ENCODE data around the gene FBXL2. TPM values are rescaled to one million over a fixed set of nuclear protein-coding genes. Genes with fewer than 3 reads are reported as not detected.
A peak's percentile ranks its signal among the peaks of the same experiment; 100 is the strongest.

FBXL2 gene
- total RNA-seq, 1 donor = 9.7 TPM

DNA sequence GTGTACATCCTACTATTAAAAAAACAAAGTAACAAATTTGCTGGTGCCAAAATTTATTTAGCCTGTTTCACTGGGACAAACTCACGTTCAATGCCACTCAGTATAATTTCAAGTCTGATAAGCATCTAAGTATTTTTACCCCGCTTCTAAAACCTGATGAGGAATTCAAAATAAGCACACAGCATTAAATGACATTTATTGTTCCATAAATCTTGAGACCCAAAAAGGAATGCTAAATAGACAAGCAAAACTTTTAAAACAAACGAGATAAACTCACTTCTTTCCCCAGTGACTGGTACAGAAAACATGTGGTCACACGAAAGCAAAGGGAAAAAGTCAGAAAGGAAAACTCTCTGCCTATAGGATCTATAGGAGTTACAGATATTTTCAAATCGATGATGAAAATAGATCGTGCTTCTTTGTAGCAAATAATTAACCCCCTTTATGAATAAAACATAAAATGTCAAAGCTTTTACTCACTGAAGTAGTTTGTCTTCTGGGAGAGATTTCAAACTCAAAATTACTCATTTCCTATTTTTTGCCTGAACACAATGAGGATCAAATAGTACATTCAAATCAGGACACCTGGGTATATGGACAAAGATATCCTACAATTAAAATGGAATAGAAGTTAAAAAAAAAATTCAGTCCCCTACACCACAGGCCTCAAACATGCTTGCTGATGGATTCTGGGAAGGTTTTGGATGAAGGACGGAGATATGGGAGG is 111.3 kb downstream of the FBXL2 start:
- no peak for TF ChIP-seq CTCF (IDR thresholded peaks at IDR 0.05; ENCODE audit: insufficient read depth, low read length)
- no peak for DNase-seq (ENCODE audit: low read depth)
- no peak overlapping the region for H3K4me3 ChIP-seq (ENCODE audit: low read depth, low read length)

DNA sequence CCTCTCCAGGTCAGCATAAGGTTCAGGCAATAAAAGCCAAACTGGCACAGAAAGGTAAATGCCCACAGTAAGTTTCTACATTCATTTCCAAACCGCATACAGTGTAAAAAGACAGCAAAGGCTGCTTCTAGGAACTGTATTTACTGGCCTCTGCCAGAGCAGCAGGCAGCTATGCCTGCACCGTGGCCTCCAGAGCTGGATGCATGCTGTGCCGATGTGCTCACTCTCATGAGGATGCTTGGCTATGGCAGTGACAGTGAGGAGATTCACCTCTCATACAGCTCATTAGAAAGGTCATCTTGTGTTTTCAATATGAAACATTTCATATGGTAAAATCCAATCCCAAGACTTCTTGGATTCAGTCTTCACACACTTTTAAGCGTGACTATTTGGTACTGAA is 112.7 kb downstream of the FBXL2 start:
- no peak for DNase-seq (ENCODE audit: low read depth)
- H3K4me3 ChIP-seq (ENCODE audit: low read depth, low read length) = no peak overlapping the region
- TF ChIP-seq CTCF (IDR thresholded peaks at IDR 0.05; ENCODE audit: insufficient read depth, low read length) = no peak

DNA sequence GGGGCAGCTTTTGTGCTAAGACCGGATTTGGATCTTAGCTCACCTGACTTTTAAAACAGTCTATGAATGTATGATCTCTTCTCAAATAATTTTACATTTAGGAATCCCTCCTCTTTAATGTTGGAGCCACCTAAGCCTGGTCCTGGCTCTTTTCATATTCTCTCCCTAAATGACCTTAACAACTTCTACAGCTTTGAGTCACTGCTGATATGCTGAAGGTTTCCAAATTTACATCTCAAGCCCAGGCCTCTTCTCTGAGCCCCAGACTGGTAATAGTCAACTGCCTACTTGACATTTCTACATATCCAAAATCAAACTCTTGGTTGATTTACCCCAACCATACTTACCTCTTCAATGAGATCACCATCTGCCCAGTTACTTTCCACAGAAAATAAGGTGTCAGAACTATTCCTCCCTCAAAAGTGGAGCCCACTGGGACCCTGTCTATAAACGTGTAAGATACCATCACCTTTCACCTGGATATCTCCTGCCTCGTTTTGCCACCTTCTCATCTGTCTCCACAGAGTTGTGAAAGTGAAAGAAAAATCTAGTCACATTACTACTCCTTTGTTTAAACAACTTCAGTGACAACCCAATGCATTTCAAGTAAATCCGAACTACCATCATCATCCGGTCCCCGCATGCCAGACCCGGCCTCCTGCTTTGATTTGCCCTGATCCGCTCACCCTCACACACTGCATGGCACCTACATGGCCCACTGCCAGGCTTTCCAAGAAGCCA is 114.2 kb downstream of the FBXL2 start:
- TF ChIP-seq CTCF (IDR thresholded peaks at IDR 0.05; ENCODE audit: insufficient read depth, low read length) = no peak
- no peak for DNase-seq (ENCODE audit: low read depth)
- no peak overlapping the region for H3K4me3 ChIP-seq (ENCODE audit: low read depth, low read length)

DNA sequence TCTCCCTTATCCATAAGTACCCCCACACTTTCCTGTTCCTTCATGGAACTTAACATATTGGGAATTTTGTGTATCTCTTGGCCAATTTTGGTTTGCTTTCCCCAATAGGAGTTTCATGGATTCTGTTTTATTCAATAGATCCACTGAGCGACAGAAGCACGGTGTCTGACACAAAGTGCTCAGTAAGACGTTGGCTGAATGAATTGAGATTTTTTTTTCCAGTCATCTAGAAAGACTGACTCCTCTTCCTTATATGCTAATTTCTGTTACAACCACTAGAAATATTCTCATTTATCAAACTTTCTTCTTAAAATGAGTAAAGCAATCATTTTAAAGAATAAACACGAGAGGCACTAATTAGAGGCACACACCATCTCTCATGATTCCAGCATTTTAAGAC is 114.9 kb downstream of the FBXL2 start:
- no peak for TF ChIP-seq CTCF (IDR thresholded peaks at IDR 0.05; ENCODE audit: insufficient read depth, low read length)
- H3K4me3 ChIP-seq (ENCODE audit: low read depth, low read length) = no peak overlapping the region
- no peak for DNase-seq (ENCODE audit: low read depth)

GRCh38 chr3:33392703-33393125 is 115.5 kb downstream of the FBXL2 start:
- TF ChIP-seq CTCF (IDR thresholded peaks at IDR 0.05; ENCODE audit: insufficient read depth, low read length) = no peak
- H3K4me3 ChIP-seq (ENCODE audit: low read depth, low read length) = no peak overlapping the region
- DNase-seq (ENCODE audit: low read depth) = peak; percentile 94

GRCh38 chr3:33394403-33395054 is 117.3 kb downstream of the FBXL2 start:
- H3K4me3 ChIP-seq (ENCODE audit: low read depth, low read length) = no peak overlapping the region
- no peak for TF ChIP-seq CTCF (IDR thresholded peaks at IDR 0.05; ENCODE audit: insufficient read depth, low read length)
- no peak for DNase-seq (ENCODE audit: low read depth)

All from fibroblast of the aortic adventitia (primary cell).